ENCODE measurements around the gene GABRB1.

GABRB1 gene

GRCh38 chr4:47432749-47433148 is 401.4 kb downstream of the GABRB1 start:
- Histone ChIP-seq H3K4me3 (ENCODE audit: low read depth, low read length) (no peak overlapping the region), H3K9me3 (no peaks in the 10 kb centered on the region), H3K36me3 (no peaks in the 10 kb centered on the region), H3K27me3 (no peaks in the 10 kb centered on the region), H3K4me1 (no peaks in the 10 kb centered on the region)
- DNase-seq = no peak
- TF ChIP-seq CTCF (IDR thresholded peaks at IDR 0.05; ENCODE audit: low read depth, low read length) = no peak

GRCh38 chr4:47434931-47435330 is 403.6 kb downstream of the GABRB1 start:
- Histone ChIP-seq H3K27me3 (no peaks in the 10 kb centered on the region), H3K4me3 (ENCODE audit: low read depth, low read length) (no peak overlapping the region), H3K4me1 (no peaks in the 10 kb centered on the region), H3K9me3 (no peaks in the 10 kb centered on the region), H3K36me3 (no peaks in the 10 kb centered on the region)
- DNase-seq = no peak
- TF ChIP-seq CTCF (IDR thresholded peaks at IDR 0.05; ENCODE audit: low read depth, low read length) = no peak

GRCh38 chr4:47442980-47443379 is 411.6 kb downstream of the GABRB1 start:
- Histone ChIP-seq H3K27me3 (no peaks in the 10 kb centered on the region), H3K4me1 (no peaks in the 10 kb centered on the region), H3K9me3 (no peaks in the 10 kb centered on the region), H3K36me3 (no peaks in the 10 kb centered on the region), H3K4me3 (ENCODE audit: low read depth, low read length) (no peak overlapping the region)
- no peak for DNase-seq
- no peak for TF ChIP-seq CTCF (IDR thresholded peaks at IDR 0.05; ENCODE audit: low read depth, low read length)

- Histone ChIP-seq H3K4me3 (ENCODE audit: low read depth, low read length) (no peak overlapping the region), H3K9me3 (no peaks in the 10 kb centered on the region), H3K36me3 (no peaks in the 10 kb centered on the region), H3K27me3 (no peaks in the 10 kb centered on the region), H3K4me1 (no peaks in the 10 kb centered on the region)
- no peak for TF ChIP-seq CTCF (IDR thresholded peaks at IDR 0.05; ENCODE audit: low read depth, low read length)
- DNase-seq = no peak
Observed at GRCh38 chr4:47444031-47444430, 412.7 kb downstream of the GABRB1 start.

- no peak overlapping the region for H3K4me3 ChIP-seq (ENCODE audit: low read depth, low read length)
- H3K27me3 ChIP-seq = no peaks in the 10 kb centered on the region
- TF ChIP-seq CTCF (IDR thresholded peaks at IDR 0.05; ENCODE audit: low read depth, low read length) = no peak
- no peaks in the 10 kb centered on the region for H3K4me1 ChIP-seq
- no peaks in the 10 kb centered on the region for H3K9me3 ChIP-seq
- peaks cover 9% of the 10 kb centered on the region for H3K36me3 ChIP-seq
- DNase-seq = no peak
Observed at GRCh38 chr4:47451657-47452056, 420.3 kb downstream of the GABRB1 start.

GRCh38 chr4:47462799-47463234 is 431.4 kb downstream of the GABRB1 start:
- Histone ChIP-seq H3K9me3 (no peaks in the 10 kb centered on the region), H3K36me3 (peaks cover 4% of the 10 kb centered on the region; the same call in 1 of the 2 replicates), H3K4me1 (no peaks in the 10 kb centered on the region; the same call in 1 of the 2 replicates), H3K27me3 (no peaks in the 10 kb centered on the region), H3K4me3 (ENCODE audit: low read depth, low read length) (peak overlapping the region; percentile 88)
- no peak for DNase-seq
- no peak for TF ChIP-seq CTCF (IDR thresholded peaks at IDR 0.05; ENCODE audit: low read depth, low read length)

Measured in BE2C (cell line).